Endothelial cell of umbilical vein (primary cell): ENCODE data around the gene DDIT4. TPM values are rescaled to one million over a fixed set of nuclear protein-coding genes. Genes with fewer than 3 reads are reported as not detected.

Experiments used
- BruUV-seq: library from RNA; stranded (reverse); fragments of 400-500 nt; replicated peaks from 2 replicates; lab custom pipeline; 2021; lab: Mats Ljungman, UMichigan
- CTCF ChIA-PET: fragments of 300-600, 350-600 bp; sonication (Branson Sonifier 250); formaldehyde crosslinking; loops from one replicate; lab custom pipeline; 2021; ENCODE audit warnings: antibody characterized with exemption, inconsistent platforms; lab: Charles Lee
- POLR2A ChIA-PET: fragments of 300-600, 350-600 bp; sonication (Branson Sonifier 250); formaldehyde crosslinking; loops from one replicate; lab custom pipeline; 2021; ENCODE audit warnings: antibody characterized with exemption, inconsistent platforms; lab: Charles Lee
- DNase-seq: peaks from one replicate; pipeline ENCODE4 v3.0.0-alpha.2; 2011; ENCODE audit warnings: low read depth, low spot score
- FAIRE-seq: peaks from 2 replicates; lab custom pipeline; 2011; peaks lifted over from hg19 to GRCh38; lab: Jason Lieb, UNC
- H2AFZ ChIP-seq: 2 replicates; pipeline ENCODE4 v1.6.0; 2012; ENCODE audit warnings: low read depth, low read length, control low read depth, inconsistent platforms
- H3K27ac ChIP-seq: 2 replicates; pipeline ENCODE4 v1.5.1; 2011; ENCODE audit warnings: low read depth, mild to moderate bottlenecking, control low read depth, low read length, moderate library complexity; ENCODE audit not compliant: insufficient read depth
- H3K27me3 ChIP-seq, 2 experiments: 2 replicates each; pipeline versions ENCODE4 v1.6.0 to v1.6.1; 2011; ENCODE audit warnings: low read length in 2 of 2, mixed read lengths in 1 of 2; ENCODE audit not compliant: control insufficient read depth in 2 of 2, insufficient read depth in 2 of 2
- H3K36me3 ChIP-seq, 2 experiments: 2 replicates in 1 of 2; 3 replicates in 1 of 2; pipeline ENCODE4 v1.5.1; 2011; ENCODE audit warnings: low read length in 2 of 2, mild to moderate bottlenecking in 1 of 2, moderate library complexity in 1 of 2; ENCODE audit not compliant: control insufficient read depth in 2 of 2, insufficient read depth in 2 of 2; ENCODE audit errors: extremely low read depth in 1 of 2
- H3K4me1 ChIP-seq: 3 replicates; pipeline ENCODE4 v1.5.1; 2011; ENCODE audit warnings: mild to moderate bottlenecking, low read length; ENCODE audit not compliant: control insufficient read depth, insufficient read depth; ENCODE audit errors: extremely low read depth
- H3K4me2 ChIP-seq: 2 replicates; pipeline ENCODE4 v1.6.1; 2011; ENCODE audit warnings: low read length, control low read depth, mixed read lengths; ENCODE audit not compliant: insufficient read depth
- H3K4me3 ChIP-seq, 3 experiments: fragments of 200-600 bp in 1 of 3; sonication (generic), shearing (Covaris generic) in 1 of 3; replicated peaks in 1 of 3; 2 replicates each; pipeline ENCODE4 v1.5.1; 2011 to 2016; ENCODE audit warnings: control low read depth in 3 of 3, low read length in 3 of 3, mild to moderate bottlenecking in 2 of 3, inconsistent platforms in 1 of 3, low read depth in 1 of 3, moderate library complexity in 1 of 3; ENCODE audit not compliant: insufficient read depth in 1 of 3
- H3K79me2 ChIP-seq: 2 replicates; pipeline ENCODE4 v1.6.0; 2012; ENCODE audit warnings: low read length, inconsistent platforms; ENCODE audit not compliant: control insufficient read depth, insufficient read depth
- H3K9ac ChIP-seq: replicated peaks from 2 replicates; pipeline ENCODE3; 2011; ENCODE audit warnings: low read length, control low read depth; ENCODE audit not compliant: insufficient read depth; ENCODE audit errors: extremely low read depth
- H3K9me1 ChIP-seq: replicated peaks from 3 replicates; pipeline ENCODE4 v1.6.0; 2011; ENCODE audit warnings: mild to moderate bottlenecking, low read length; ENCODE audit not compliant: control insufficient read depth, insufficient read depth; ENCODE audit errors: extremely low read depth
- H3K9me3 ChIP-seq: replicated peaks from 2 replicates; pipeline ENCODE4 v1.5.1; 2012; ENCODE audit warnings: low read length, inconsistent platforms; ENCODE audit not compliant: control insufficient read depth, insufficient read depth
- H4K20me1 ChIP-seq: replicated peaks from 2 replicates; pipeline ENCODE3; 2011; ENCODE audit warnings: mild to moderate bottlenecking, low read length; ENCODE audit not compliant: control insufficient read depth, insufficient read depth; ENCODE audit errors: extremely low read depth
- CTCF ChIP-seq, 2 donors: IDR thresholded peaks; 1 replicate in 1 of 2; 2 replicates in 1 of 2; pipeline ENCODE4 v1.5.1; 2011; ENCODE audit warnings: low read length in 2 of 2, mild to moderate bottlenecking in 2 of 2, moderate library complexity in 2 of 2, control low read depth in 1 of 2, inconsistent platforms in 1 of 2, low read depth in 1 of 2; ENCODE audit not compliant: insufficient read depth in 1 of 2; ENCODE audit errors: extremely low read depth in 1 of 2
- EZH2 ChIP-seq: IDR thresholded peaks from 2 replicates; pipeline ENCODE4 v1.6.1; 2012; ENCODE audit warnings: borderline replicate concordance, low read depth, mild to moderate bottlenecking, moderate library complexity, low read length, inconsistent platforms; ENCODE audit not compliant: severe bottlenecking
- FOS ChIP-seq: IDR thresholded peaks from 2 replicates; pipeline ENCODE4 v1.6.1; 2011; ENCODE audit warnings: mild to moderate bottlenecking, low read length, moderate library complexity, borderline replicate concordance; ENCODE audit not compliant: insufficient read depth
- GATA2 ChIP-seq: IDR thresholded peaks from 2 replicates; pipeline ENCODE4 v1.7.0; 2011; ENCODE audit warnings: low read depth, mild to moderate bottlenecking, moderate library complexity, mixed read lengths, low read length; ENCODE audit not compliant: insufficient read length, insufficient read depth
- JUN ChIP-seq: IDR thresholded peaks from 2 replicates; pipeline ENCODE4 v1.6.1; 2011; ENCODE audit warnings: borderline replicate concordance, low read depth; ENCODE audit not compliant: insufficient read length, insufficient read depth
- MYC ChIP-seq: IDR thresholded peaks from one replicate; pipeline ENCODE4 v1.6.1; 2011; ENCODE audit warnings: mild to moderate bottlenecking, low read depth, low read length
- POLR2A ChIP-seq: IDR thresholded peaks from 2 replicates; pipeline ENCODE4 v1.6.1; 2012; ENCODE audit warnings: low read depth, mild to moderate bottlenecking, control low read depth, low read length
- POLR2AphosphoS5 ChIP-seq: IDR thresholded peaks from 2 replicates; pipeline ENCODE4 v1.6.1; 2012; ENCODE audit warnings: low read depth, mild to moderate bottlenecking, control low read depth, low read length, moderate library complexity; ENCODE audit not compliant: insufficient read depth
- dilution Hi-C: fragments of 300-500 bp; cut with MboI; formaldehyde crosslinking; loops from one replicate; pipeline ENCODE4 v1.15.0; 2019; ENCODE audit warnings: low sequenced_read_pairs; ENCODE audit not compliant: extremely low pct_ligation_motif_present
- intact Hi-C: fragments of 100-400 bp; cut with micrococcal nuclease; formaldehyde crosslinking; loops from one replicate; pipeline ENCODE4 v1.10.0; 2022
- polyA plus RNA-seq, 4 experiments: library from polyadenylated mRNA; depleted of rRNA in 3 of 4; stranded (reverse) in 3 of 4; unstranded in 1 of 4; fragments of >200 nt; gene quantifications; 2 replicates each; pipeline versions ENCODE4 v1.2.1 to v1.2.3, GENCODE V29; 2011 to 2012; ENCODE audit warnings: missing spikeins in 1 of 4
- total RNA-seq: library from RNA; stranded (reverse); gene quantifications from 2 replicates; pipeline ENCODE4 v1.2.3, GENCODE V29; 2021
- TF ChIP-seq, protein P1 (sequence below): IDR thresholded peaks from 2 replicates; pipeline ENCODE4 v1.6.1; 2011; ENCODE audit not compliant: insufficient read depth, insufficient read length

The DDIT4 gene
- total and polyA plus RNA-seq, 2 donors (not counting 3 experiments of a cell fraction or from before 2014, with no cell fraction given), result 60.4 to 65.3 TPM

DNA sequence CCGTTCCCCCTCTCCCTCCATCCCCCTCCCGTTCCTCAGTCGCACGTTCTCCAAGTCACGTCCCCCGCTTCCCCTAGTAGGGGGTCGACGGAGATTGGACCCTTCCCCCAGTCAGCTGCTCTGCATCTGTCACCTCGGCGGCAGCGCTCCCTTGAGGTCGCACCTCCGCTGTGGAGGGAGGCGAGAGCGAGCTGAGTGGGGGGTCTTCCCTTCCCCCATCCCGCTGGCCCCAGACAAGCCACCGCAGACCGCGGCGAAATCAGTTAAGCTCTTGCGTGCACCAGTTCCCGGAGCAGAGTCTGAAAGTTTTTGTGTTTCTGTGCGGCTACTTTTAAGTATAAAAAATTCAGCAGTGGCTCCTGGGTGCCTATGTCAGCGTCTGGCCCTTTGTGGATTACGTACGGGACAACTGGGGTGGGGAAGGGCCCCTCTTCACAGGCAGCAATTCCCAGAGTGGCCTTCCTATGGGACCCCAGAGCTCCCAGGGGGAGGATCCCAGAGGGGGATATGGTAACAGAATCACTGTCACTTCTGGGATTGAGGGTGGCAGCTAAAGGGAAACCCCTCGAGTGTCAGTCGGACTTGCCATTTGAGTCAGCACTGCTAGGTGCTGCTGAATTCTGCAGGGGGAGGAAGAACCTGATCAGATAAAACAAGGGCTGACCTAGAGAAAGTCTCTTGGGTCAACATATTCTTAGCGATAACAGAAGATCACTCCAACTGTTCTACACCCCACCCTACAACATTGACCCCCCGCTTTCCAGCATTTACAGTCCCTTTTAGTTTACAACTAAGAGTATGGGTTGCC, 12.5 kb upstream of the DDIT4 start:
- no peaks in the 10 kb centered on the region for H3K27me3 ChIP-seq
- ChIA-PET POLR2A (interaction anchor here (0.6 to 2.7 kb wide), 2 partner anchors 13 to 55 kb away, joined by 3 to 23 read pairs; partner anchors contain the start of gene DDIT4), CTCF (interaction anchor here (0.6 to 2.4 kb wide), 14 partner anchors 8 to 213 kb away, joined by 3 to 12 read pairs (median 4); partner anchors contain the start of gene DDIT4)
- FAIRE-seq, result no peak
- DNase-seq, result peak; percentile 55
- H3K27ac ChIP-seq, result peak overlapping the region; percentile 26
- H3K4me1 ChIP-seq, result peaks cover 17% of the 10 kb centered on the region
- peak overlapping the region; percentile 76 for H3K9ac ChIP-seq
- no TSS peak for BruUV-seq
- TF ChIP-seq CTCF (IDR thresholded peaks at IDR 0.05; ENCODE audit: extremely low read depth in 1 of 2, insufficient read depth in 1 of 2, low read depth in 1 of 2, low read length in 2 of 2) (no peak), GATA2 (no peak), POLR2AphosphoS5 (no peak), FOS (no peak), EZH2 (no peak), MYC (no peak), JUN (no peak), POLR2A (no peak)
- TF ChIP-seq, protein P1, sequence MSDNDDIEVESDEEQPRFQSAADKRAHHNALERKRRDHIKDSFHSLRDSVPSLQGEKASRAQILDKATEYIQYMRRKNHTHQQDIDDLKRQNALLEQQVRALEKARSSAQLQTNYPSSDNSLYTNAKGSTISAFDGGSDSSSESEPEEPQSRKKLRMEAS, result no peak
- no peaks in the 10 kb centered on the region for H3K9me1 ChIP-seq
- H3K79me2 ChIP-seq, result no peaks in the 10 kb centered on the region
- dilution Hi-C loops (no loop called here), intact Hi-C loops (loop anchor here (1.0 kb wide), 1 partner anchor 12 kb away; the partner anchor contains the start of gene DDIT4)
- H3K4me2 ChIP-seq, result peak overlapping the region; percentile 76
- H3K4me3 ChIP-seq, result peak overlapping the region; percentile 61 to 78 (median 71)
- H4K20me1 ChIP-seq, result no peaks in the 10 kb centered on the region
- H3K9me3 ChIP-seq, result no peaks in the 10 kb centered on the region
- no peaks in the 10 kb centered on the region for H3K36me3 ChIP-seq
- H2AFZ ChIP-seq, result peak overlapping the region; percentile 98
